CD14-positive monocyte (primary cell): ENCODE results near the gene MUC5AC. TPM values are rescaled to one million over a fixed set of nuclear protein-coding genes. Genes with fewer than 3 reads are reported as not detected.

Experiments used
- DNase-seq, 3 donors: peaks; one replicate each; pipeline ENCODE4 v3.0.0-alpha.2; 2011 to 2022
- H2AFZ ChIP-seq: 2 replicates; pipeline ENCODE4 v1.6.0; 2012; ENCODE audit warnings: mild to moderate bottlenecking, low read depth, low read length, inconsistent platforms; ENCODE audit not compliant: insufficient read depth, poor library complexity, severe bottlenecking
- H3K27ac ChIP-seq, 2 donors: 1 replicate in 1 of 2; 2 replicates in 1 of 2; pipeline ENCODE4 v1.5.1; 2012 to 2013; ENCODE audit warnings: low read length in 2 of 2, control low read depth in 1 of 2, inconsistent platforms in 1 of 2, low read depth in 1 of 2, mild to moderate bottlenecking in 1 of 2
- H3K27me3 ChIP-seq, 2 donors: one replicate each; pipeline versions ENCODE4 v1.6.0 to v1.6.1; 2011 to 2013; ENCODE audit warnings: low read length in 2 of 2; ENCODE audit not compliant: control insufficient read depth in 2 of 2, insufficient read depth in 2 of 2
- H3K36me3 ChIP-seq, 2 donors: replicated peaks in 1 of 2; 1 replicate in 1 of 2; 2 replicates in 1 of 2; pipeline versions ENCODE4 v1.5.1 to v1.6.1; 2012 to 2013; ENCODE audit warnings: low read length in 2 of 2, control low read depth in 1 of 2, inconsistent platforms in 1 of 2, mild to moderate bottlenecking in 1 of 2; ENCODE audit not compliant: insufficient read depth in 2 of 2, control insufficient read depth in 1 of 2
- H3K4me1 ChIP-seq, 2 donors: 1 replicate in 1 of 2; 2 replicates in 1 of 2; pipeline versions ENCODE4 v1.5.1 to v1.6.1; 2012 to 2013; ENCODE audit warnings: low read length in 2 of 2, control low read depth in 1 of 2, inconsistent platforms in 1 of 2, mild to moderate bottlenecking in 1 of 2, moderate library complexity in 1 of 2; ENCODE audit not compliant: insufficient read depth in 2 of 2, control insufficient read depth in 1 of 2
- H3K4me2 ChIP-seq: replicated peaks from 2 replicates; pipeline ENCODE3; 2012; ENCODE audit warnings: low read length, moderate library complexity, mild to moderate bottlenecking; ENCODE audit not compliant: poor library complexity, severe bottlenecking; ENCODE audit errors: extremely low read depth
- H3K4me3 ChIP-seq, 3 experiments: fragments of 200-600 bp in 1 of 3; sonication (generic) in 1 of 3; replicated peaks in 1 of 3; 1 replicate in 2 of 3; 2 replicates in 1 of 3; pipeline ENCODE4 v1.5.1; 2011 to 2013; ENCODE audit warnings: low read length in 3 of 3, mild to moderate bottlenecking in 3 of 3, control low read depth in 2 of 3, low read depth in 2 of 3, inconsistent platforms in 1 of 3, moderate library complexity in 1 of 3
- H3K79me2 ChIP-seq: 2 replicates; pipeline ENCODE4 v1.6.0; 2012; ENCODE audit warnings: mild to moderate bottlenecking, control low read depth, inconsistent platforms, low read length, moderate library complexity; ENCODE audit not compliant: insufficient read depth
- H3K9ac ChIP-seq: 2 replicates; pipeline ENCODE4 v1.6.0; 2017; ENCODE audit warnings: low read length, mild to moderate bottlenecking; ENCODE audit not compliant: insufficient read depth, poor library complexity, severe bottlenecking
- H3K9me3 ChIP-seq, 2 donors: replicated peaks in 1 of 2; 1 replicate in 1 of 2; 2 replicates in 1 of 2; pipeline versions ENCODE4 v1.5.1 to v1.6.1; 2012 to 2013; ENCODE audit warnings: low read length in 2 of 2, control low read depth in 1 of 2; ENCODE audit not compliant: control insufficient read depth in 1 of 2, insufficient read depth in 1 of 2
- H4K20me1 ChIP-seq: 2 replicates; pipeline ENCODE4 v1.6.0; 2012; ENCODE audit warnings: mild to moderate bottlenecking, low read length, control low read depth, moderate library complexity; ENCODE audit not compliant: insufficient read depth
- H3K27ac Mint-ChIP-seq, 7 donors: one replicate each; pipeline ENCODE4 v1.8.0; 2020; ENCODE audit warnings: mild to moderate bottlenecking in 7 of 7, mixed read lengths in 7 of 7, moderate library complexity in 6 of 7, inconsistent platforms in 2 of 7
- H3K27me3 Mint-ChIP-seq, 3 donors: one replicate each; pipeline ENCODE4 v1.8.0; 2021 to 2022; ENCODE audit warnings: low read depth in 3 of 3, mild to moderate bottlenecking in 3 of 3, mixed read lengths in 3 of 3, moderate library complexity in 3 of 3, inconsistent platforms in 1 of 3
- H3K36me3 Mint-ChIP-seq, 2 donors: one replicate each; pipeline ENCODE4 v1.8.0; 2020; ENCODE audit warnings: mixed read lengths in 2 of 2, inconsistent platforms in 1 of 2, mild to moderate bottlenecking in 1 of 2
- H3K4me1 Mint-ChIP-seq: one replicate; pipeline ENCODE4 v1.8.0; 2020; ENCODE audit warnings: mild to moderate bottlenecking, mixed read lengths
- H3K4me3 Mint-ChIP-seq, 2 donors: one replicate each; pipeline ENCODE4 v1.8.0; 2020; ENCODE audit warnings: mild to moderate bottlenecking in 2 of 2, mixed read lengths in 2 of 2, moderate library complexity in 1 of 2
- H3K9me3 Mint-ChIP-seq, 7 donors: one replicate each; pipeline ENCODE4 v1.8.0; 2020 to 2022; ENCODE audit warnings: mixed read lengths in 7 of 7, mild to moderate bottlenecking in 6 of 7, moderate library complexity in 6 of 7, inconsistent platforms in 2 of 7
- WGBS: methylation state at CpG from one replicate; pipeline ENCODE4 v1.1.5; 2013; ENCODE audit warnings: missing lambda C conversion rate; ENCODE audit not compliant: insufficient coverage; 5-methylcytosine and 5-hydroxymethylcytosine counted together
- intact Hi-C, 2 donors: fragments of 100-400 bp; cut with micrococcal nuclease; formaldehyde crosslinking; loops; one replicate each; pipeline versions ENCODE4 v1.15.0 to v1.15.1; 2023
- polyA plus RNA-seq, 3 donors: library from polyadenylated mRNA; depleted of rRNA in 1 of 3; unstranded in 2 of 3; stranded (reverse) in 1 of 3; fragments of 300-500 nt in 2 of 3; fragments of >200 nt in 1 of 3; fragmentation: Illumina TruSeq in 2 of 3; gene quantifications; 1 replicate in 2 of 3; 2 replicates in 1 of 3; pipeline ENCODE4 v1.2.3, GENCODE V29; 2012 to 2021
- TF ChIP-seq, protein P1 (sequence below): fragments of 200-600 bp; IDR thresholded peaks from one replicate; pipeline ENCODE4 v1.8.0; 2022; ENCODE audit warnings: antibody characterized with exemption, mild to moderate bottlenecking

The MUC5AC gene
- polyA plus RNA-seq, 3 donors: not detected

- H3K4me1 Mint-ChIP-seq: no peaks in the 10 kb centered on the region
- H3K36me3 Mint-ChIP-seq: no peaks in the 10 kb centered on the region
- H3K36me3 ChIP-seq: no peaks in the 10 kb centered on the region
- H3K9ac ChIP-seq: no peak overlapping the region
- H3K4me2 ChIP-seq: no peak overlapping the region
- no peak overlapping the region for H3K27ac ChIP-seq
- H3K4me3 ChIP-seq: no peak overlapping the region
- H3K27ac Mint-ChIP-seq: peak overlapping the region in 1 of 7 donors; percentile 28
- H3K79me2 ChIP-seq: no peaks in the 10 kb centered on the region
- TF ChIP-seq, protein P1, sequence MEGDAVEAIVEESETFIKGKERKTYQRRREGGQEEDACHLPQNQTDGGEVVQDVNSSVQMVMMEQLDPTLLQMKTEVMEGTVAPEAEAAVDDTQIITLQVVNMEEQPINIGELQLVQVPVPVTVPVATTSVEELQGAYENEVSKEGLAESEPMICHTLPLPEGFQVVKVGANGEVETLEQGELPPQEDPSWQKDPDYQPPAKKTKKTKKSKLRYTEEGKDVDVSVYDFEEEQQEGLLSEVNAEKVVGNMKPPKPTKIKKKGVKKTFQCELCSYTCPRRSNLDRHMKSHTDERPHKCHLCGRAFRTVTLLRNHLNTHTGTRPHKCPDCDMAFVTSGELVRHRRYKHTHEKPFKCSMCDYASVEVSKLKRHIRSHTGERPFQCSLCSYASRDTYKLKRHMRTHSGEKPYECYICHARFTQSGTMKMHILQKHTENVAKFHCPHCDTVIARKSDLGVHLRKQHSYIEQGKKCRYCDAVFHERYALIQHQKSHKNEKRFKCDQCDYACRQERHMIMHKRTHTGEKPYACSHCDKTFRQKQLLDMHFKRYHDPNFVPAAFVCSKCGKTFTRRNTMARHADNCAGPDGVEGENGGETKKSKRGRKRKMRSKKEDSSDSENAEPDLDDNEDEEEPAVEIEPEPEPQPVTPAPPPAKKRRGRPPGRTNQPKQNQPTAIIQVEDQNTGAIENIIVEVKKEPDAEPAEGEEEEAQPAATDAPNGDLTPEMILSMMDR: no peak
- H4K20me1 ChIP-seq: no peaks in the 10 kb centered on the region
- peaks cover 0 to 18% (median 10%) of the 10 kb centered on the region in 3 donors for H3K27me3 Mint-ChIP-seq
- peaks cover 11 to 26% of the 10 kb centered on the region in 2 donors for H3K9me3 ChIP-seq
- H3K9me3 Mint-ChIP-seq: peaks cover 16 to 34% (median 25%) of the 10 kb centered on the region in 7 donors
- no peak for DNase-seq
- no peak overlapping the region for H2AFZ ChIP-seq
- H3K4me3 Mint-ChIP-seq: no peak overlapping the region
- WGBS: 95% methylated on average over 32 of the region's 39 CpGs
- intact Hi-C loops: no loop called here
- no peaks in the 10 kb centered on the region for H3K27me3 ChIP-seq
- H3K4me1 ChIP-seq: no peaks in the 10 kb centered on the region
Measured at GRCh38 chr11:1208394-1209261, 50.9 kb downstream of the MUC5AC start.

DNA sequence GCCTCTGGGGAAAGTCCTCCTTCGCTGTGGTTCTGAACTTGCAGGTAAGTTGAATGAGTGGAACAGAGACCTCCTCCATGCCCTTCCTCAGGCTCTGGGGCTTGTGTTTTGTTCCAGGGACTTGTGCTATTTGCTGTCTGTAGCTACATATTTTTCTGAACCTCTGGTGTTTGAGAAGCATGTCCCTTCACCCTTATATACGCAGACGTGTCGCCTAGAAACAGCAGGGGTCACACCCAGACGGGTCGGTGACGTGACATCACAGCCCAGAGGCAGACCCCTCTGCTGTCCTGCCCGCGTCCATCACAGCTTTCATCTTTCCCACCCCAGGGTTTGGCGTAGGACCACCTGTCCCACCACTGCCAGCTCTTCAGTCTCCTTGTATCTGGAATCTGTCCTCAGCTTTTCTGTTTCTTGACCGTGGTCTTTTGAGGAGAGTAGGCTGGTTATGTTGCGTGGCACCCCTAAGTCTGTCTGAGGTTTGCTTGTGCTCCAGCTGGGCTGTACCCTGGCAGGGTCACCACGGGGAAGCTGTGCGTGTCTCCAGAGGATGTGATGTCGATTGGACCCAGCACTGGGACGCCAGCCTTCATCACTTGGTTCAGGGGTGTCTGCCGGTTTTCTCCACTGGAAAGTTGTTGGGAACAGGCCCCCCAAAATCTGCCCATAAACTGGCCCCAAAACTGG, 51.8 kb downstream of the MUC5AC start:
- Histone ChIP-seq H4K20me1 (no peaks in the 10 kb centered on the region), H3K9ac (no peak overlapping the region), H3K4me1 (no peaks in the 10 kb centered on the region), H3K27me3 (no peaks in the 10 kb centered on the region), H3K79me2 (no peaks in the 10 kb centered on the region), H3K27ac (no peak overlapping the region), H3K9me3 (peaks cover 11 to 26% of the 10 kb centered on the region in 2 donors), H2AFZ (no peak overlapping the region), H3K4me3 (no peak overlapping the region), H3K36me3 (no peaks in the 10 kb centered on the region), H3K4me2 (no peak overlapping the region)
- no peak for DNase-seq
- intact Hi-C loops: loop anchor here in 1 of 2 donors (5.0 kb wide), 1 partner anchor 303 kb away; no protein-coding TSS in a partner anchor
- TF ChIP-seq, protein P1: no peak
- WGBS: 92% methylated on average over 12 of the region's 17 CpGs
- Mint-ChIP-seq H3K9me3 (peaks cover 16 to 35% (median 25%) of the 10 kb centered on the region in 7 donors), H3K27ac (peak overlapping the region in 1 of 7 donors; percentile 28), H3K4me3 (no peak overlapping the region), H3K4me1 (no peaks in the 10 kb centered on the region), H3K27me3 (peaks cover 3 to 24% (median 10%) of the 10 kb centered on the region in 3 donors), H3K36me3 (no peaks in the 10 kb centered on the region)
